Skin epidermis (tissue), 12 donors: Measurements from ENCODE around the gene TBC1D9.
"Not testable (repeated sequence)": the region's sequence is repeated elsewhere in the genome, so short reads cannot be mapped to it uniquely, and the experiment has no call there.

Experiments used
- H3K27ac ChIP-seq, 21 experiments: fragments of 200-600 bp; sonication (generic) in 11 of 21; one replicate each; pipeline ENCODE4 v1.5.0; 2020; ENCODE audit warnings: mild to moderate bottlenecking in 3 of 21, inconsistent platforms in 2 of 21, moderate library complexity in 2 of 21
- H3K4me3 ChIP-seq, 7 experiments: fragments of 200-600 bp; sonication (generic) in 2 of 7; one replicate each; pipeline ENCODE4 v1.5.0; 2020; ENCODE audit warnings: inconsistent platforms in 2 of 7, mild to moderate bottlenecking in 2 of 7, moderate library complexity in 1 of 7

TBC1D9 gene

DNA sequence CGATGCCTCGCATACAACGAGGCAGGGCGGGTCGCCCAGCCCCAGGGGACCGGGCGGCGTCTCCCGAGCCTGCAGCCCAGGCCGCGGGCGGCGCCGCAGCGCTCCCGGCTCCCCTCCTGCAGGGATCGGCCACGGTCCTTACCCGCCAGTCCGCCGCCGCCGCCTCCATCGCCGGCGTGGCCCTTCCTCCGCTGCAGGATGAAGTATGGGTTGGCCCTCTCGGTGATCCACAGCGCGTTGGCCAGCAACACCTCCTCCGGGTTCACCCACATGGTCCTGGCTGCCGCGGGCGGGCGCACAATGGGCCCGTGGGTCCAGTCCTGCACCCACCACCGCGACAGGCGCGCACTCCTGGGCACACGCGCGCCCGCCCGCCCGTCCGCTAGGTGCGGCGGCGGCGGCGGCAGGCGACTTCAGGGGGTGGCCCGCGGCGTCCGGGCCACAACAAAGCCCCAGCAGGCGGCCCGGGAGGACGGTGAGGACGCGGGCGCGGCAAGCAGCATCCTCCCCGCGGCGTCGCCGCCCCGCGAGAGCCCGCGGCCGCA lies 339 bp downstream of the TBC1D9 start:
- Histone ChIP-seq H3K4me3 (peak overlapping the region; percentile 52 to 86 (median 77)), H3K27ac (peak overlapping the region; percentile 84 to 95 (median 90))

DNA sequence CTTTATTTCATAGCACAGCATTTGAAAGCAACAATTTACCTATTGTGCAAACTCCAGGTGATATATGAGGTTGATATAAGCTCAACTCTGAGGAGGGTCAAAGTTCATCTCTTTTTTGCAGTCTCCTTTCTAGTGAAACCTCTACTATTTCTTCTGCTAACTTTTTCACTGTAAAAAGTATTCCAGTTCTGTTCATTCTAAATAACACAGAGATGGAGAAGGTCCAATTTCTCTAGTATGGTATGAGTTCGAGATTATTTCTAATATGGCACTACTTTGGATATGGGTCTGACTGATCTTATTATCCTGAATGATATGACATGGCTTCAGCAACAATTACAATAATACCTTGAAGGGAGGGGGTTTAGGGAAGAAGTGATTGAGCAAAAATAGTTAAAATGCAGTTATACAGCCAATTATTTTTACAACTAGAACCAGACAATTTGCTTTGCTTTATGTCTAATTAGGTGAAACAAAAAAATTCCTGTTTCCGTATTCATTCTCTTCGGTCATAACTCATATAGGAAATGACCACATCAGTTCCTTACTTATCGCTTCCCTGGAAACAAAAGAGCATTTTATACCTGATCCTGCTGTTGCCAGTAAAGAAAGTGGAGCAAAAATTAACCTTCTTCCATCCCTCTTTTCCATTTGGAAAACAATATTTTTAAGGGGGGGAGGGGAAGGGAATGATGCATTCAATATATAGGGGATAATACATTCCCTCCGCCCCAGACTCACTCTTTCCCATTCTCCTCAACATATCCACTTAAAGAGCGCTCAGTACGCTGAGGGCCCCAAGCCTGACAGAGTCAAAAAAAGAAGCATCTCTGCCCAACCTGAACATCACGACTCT lies 1.0 kb downstream of the TBC1D9 start:
- peak overlapping the region; percentile 52 to 86 (median 77) for H3K4me3 ChIP-seq
- H3K27ac ChIP-seq, result peak overlapping the region; percentile 84 to 95 (median 90)

DNA sequence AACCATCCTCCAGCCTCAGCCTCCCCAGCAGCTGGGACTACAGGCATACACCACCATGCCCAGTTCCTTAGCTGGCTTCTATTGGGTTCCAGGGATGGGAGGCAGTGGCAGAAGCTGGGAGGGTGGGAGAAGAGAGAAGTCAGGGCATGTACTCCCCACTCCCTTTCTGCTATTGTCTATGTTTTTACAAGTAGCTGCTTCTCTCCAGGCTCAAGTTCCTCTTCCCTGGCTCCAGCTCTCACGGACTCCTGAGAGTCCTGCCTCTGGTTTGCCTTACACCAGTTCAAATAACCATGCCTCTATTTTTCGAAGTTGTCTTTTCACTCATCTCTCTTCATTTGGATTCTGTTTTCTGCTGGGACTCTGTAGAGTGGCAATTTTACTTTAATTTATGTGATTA lies 2.9 kb downstream of the TBC1D9 start:
- no peak overlapping the region for H3K4me3 ChIP-seq
- peak overlapping the region in 2 of 21 experiments; percentile 30 to 66 for H3K27ac ChIP-seq

DNA sequence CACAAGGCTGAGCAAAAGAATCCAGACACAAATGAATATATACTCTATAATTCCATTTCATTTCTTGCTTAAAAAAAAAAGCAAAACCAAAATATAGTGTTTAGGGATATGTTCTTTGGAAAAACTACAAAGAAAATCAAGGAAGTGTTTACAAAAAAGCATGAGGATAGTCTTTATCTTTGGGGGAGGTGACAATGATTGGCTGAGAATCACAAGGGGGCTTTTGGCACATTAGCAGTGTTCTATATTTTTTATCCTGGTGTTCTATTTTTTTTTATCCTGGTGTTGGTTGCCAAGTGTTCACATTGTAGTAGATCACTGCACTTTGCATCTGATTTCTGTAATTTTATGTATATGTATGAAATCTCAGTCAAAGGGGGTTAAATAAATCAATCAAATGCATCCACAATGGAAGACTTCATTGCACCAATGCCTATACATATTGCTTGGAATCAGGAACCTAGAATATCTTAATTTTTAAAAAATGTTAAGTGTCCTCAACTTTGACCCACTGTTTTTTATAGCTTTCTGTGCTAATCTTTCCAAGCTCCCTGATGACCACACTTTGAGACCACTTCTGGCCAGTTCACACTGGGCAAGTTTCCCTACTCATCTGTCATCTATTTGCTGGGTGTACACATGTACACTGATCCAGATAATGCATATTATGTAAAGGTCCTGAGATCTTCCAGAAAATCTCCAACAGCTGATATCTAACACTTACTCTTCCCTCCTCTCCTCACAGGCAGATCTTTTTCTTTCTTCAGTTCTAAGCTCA lies 3.7 kb downstream of the TBC1D9 start:
- Histone ChIP-seq H3K27ac (no peak overlapping the region), H3K4me3 (no peak overlapping the region)

DNA sequence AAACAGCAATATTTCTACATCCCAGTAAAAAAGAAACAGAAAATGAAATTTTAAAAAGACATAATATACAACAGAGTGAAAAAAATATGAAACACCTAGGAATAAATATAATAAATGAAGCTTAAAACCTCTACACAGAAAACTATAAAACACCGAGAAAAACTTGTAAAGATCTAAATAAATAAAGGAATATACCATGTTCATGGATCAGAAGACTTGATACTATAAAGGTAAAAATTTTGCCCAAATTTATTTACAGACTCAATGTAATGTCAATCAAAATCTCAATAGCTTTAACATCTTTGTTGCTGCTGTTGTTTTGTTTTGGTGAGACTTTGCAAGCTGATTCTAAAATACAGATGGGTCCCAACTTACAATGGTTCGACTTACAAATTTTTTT lies 5.7 kb downstream of the TBC1D9 start:
- no peak overlapping the region for H3K27ac ChIP-seq
- H3K4me3 ChIP-seq, result no peak overlapping the region

DNA sequence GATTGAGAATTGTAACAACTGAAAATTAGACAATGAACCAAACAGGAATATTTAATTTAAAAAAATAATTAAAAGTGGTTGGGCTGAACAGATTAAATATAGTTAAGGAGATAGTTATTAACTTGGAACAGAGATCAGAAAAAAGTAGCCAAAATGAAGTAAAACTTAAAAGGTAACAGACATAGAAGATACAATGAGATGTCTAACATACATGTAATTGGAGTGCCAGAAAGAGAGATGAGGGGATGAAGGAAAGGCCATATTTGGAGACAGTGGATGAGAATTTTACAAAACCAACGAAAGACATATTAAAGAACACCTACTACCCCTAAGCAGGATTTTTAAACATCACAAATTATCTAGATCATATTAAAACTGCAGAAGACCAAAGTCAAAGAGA lies 8.0 kb downstream of the TBC1D9 start:
- no peak overlapping the region for H3K27ac ChIP-seq
- no peak overlapping the region for H3K4me3 ChIP-seq

DNA sequence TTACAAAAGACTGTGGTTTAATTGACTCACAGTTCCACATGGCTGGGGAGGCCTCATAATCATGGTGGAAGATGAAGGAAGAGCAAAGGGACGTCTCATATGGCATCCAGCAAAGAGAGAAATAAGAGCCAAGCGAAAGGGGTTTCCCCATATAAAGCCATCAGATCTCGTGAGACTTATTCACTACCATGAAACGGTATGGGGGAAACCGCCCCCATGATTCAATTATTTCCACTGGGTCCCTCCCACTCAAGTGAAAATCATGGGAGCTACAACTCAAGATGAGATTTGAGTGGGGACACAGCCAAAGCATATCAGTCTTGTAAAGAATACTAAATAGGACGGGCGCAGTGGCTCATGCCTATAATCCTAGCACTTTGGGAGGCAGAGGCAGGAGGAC lies 9.6 kb downstream of the TBC1D9 start:
- H3K27ac ChIP-seq, H3K4me3 ChIP-seq: not testable (repeated sequence)

DNA sequence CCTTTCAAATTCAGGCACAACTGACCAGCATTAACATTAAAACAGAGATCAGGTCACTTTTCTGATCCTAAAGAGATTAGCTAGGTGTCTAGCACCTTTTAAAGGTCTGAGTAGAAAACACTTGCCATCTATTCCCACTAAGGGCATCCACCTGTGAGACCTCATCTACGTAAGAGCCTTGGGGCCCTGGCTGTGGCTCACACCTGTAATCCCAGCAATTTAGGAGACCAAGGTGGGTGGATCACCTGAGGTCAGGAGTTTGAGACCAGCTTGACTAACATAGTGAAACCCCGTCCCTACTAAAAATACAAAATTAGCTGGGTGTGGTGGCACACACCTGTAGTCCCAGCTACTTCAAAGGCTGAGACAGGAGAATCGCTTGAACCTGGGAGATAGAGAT lies 11.8 kb downstream of the TBC1D9 start:
- H3K27ac ChIP-seq, result peak overlapping the region in 1 of 21 experiments; percentile 38
- H3K4me3 ChIP-seq, result no peak overlapping the region

DNA sequence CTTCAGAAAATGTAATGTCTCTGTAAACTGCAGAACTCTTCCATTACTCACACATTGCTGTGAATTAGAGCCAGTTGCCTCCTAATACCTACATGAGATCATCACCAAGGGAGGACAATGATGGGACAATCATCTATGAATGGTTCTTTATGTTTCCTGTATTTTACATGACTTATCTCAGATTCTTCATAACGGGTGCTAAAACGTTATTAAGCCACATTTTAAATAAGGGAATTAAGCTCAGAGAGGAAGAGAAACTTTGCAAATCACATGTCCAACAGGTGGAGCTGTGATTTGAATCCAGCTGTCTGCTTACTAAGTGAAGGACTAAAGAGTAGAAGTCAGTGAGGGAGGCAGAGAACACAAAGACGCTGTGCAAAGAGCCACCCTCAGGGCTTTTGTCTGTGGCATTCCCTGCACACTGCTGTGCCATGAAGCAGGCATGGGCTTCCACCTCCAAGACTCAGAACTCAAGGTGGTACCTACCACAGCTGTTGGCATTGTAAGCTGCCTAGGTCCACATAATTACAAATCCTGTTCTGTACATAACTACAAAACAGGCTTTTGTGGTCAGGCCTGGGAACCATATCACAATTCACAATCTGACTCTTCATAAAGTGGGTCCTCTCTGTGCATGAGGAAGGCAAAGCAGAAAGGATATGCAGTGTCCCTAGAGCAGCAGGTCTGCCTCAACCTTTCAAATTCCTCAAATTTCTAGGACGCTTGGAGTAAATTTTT lies 12.8 kb downstream of the TBC1D9 start:
- H3K27ac ChIP-seq, result peak overlapping the region in 7 of 21 experiments; percentile 17 to 64 (median 30)

DNA sequence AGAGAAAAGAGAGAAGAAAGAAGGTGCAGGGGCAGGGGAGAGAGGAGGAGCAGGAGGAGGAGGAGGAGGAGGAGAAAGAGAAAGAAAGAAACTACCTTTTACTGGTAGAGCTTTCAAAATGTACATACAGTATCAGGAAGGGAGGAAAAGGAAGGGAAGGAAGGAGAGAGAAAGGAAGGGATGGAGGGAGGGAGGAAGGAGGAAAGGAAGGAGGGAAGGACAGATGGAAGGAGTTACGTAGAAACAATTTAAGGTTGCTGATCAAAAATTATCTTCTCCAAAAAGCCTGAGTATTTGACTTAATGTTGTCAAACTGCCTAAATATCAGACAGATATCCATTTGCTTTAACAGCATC lies 13.4 kb downstream of the TBC1D9 start:
- no peak overlapping the region for H3K4me3 ChIP-seq
- H3K27ac ChIP-seq, result peak overlapping the region in 7 of 21 experiments; percentile 7 to 64 (median 22)

More for the DNA sequence above, 12.8 kb downstream of the TBC1D9 start:
- H3K4me3 ChIP-seq, result no peak overlapping the region

DNA sequence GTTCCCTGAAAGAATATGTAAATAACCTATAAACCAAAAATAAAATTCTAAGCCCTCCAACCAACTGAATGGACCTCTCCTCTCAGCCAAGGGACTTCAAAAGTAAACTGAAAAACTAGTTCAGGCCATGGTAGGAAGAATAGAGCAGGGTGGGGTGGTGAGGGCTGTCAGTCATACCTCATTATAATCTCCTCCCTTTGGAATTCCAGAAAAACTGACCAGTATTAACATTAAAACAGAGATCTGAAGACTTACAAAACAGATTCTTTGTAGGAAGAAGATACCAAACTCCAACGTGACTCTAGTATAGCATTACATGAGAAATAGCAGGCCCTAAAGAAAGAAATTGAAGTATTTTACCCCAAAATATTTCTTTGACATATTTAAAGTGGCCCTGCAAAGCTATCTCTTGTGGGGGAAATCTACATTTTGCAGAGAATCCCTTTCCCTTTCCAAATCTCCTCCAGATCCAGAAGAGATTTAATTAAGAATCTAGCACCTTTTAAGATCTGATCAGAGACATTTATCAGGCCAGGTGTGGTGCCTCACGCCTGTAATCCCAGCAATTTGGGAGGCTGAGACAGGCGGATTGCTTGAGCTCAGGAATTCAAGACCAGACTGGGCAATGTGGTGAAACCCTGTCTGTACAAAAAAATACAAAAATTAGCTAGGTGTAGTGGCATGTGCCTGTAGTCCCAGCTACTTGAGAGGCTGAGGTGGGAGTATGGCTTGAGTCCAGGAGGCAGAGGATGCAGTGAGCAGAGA lies 15.1 kb downstream of the TBC1D9 start:
- Histone ChIP-seq H3K4me3 (no peak overlapping the region), H3K27ac (peak overlapping the region in 1 of 21 experiments; percentile 1)

DNA sequence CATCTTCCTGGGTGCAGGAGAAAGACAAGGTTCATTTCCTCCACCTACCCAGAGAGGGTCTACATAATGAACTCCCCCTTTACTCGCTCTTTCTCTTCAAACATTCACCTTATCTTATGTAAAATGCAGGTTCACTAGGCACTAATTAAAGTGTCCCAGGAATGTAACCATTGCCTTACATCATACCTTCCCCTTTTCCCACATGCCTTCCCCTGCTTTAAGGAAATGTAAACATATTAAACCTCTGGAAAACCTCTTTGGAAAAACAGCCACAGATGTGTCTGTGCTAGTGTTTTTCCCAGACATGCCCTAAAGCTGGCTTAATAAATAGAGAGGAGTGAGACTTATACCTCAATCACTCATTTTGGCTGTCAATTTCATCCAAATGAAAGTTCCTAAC lies 15.8 kb downstream of the TBC1D9 start:
- no peak overlapping the region for H3K4me3 ChIP-seq
- H3K27ac ChIP-seq, result no peak overlapping the region

DNA sequence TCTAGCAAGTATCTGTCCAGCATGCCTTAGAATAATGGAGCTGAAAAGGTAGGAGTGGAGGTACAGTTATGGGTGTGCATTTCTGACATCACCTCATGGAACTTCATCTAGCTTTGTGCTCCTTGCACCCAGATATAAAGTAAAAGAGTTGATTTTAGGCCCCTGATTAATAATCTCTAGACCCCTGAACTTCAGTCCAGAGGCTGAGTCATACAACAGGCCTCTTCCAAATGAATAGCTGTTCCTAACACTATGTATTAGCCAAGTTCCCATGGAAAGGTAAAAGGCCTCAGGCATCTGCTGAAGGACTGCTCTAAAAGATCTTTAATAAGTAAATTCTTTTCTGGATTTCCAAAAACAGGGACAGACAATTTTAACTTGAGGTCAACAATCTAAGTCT lies 16.2 kb downstream of the TBC1D9 start:
- H3K4me3 ChIP-seq, result no peak overlapping the region
- no peak overlapping the region for H3K27ac ChIP-seq

DNA sequence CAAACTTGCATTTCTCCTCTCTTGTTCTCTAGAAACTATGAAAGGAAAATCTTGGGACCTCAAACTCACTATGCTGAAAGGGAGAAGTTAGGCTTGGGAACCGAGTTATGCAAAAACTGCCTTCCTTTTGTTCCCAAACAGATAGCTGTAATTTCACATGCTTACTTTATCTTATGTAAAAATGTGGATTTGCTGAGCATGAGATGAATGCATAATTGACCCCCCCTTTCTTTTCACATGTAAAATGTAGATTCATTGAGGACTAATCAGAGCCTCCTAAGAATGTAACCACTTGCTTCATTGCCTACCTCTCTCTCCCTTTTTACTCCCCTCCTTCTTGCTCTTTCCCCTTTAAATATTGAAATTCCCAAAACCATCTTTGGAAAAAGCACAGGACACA lies 18.0 kb downstream of the TBC1D9 start:
- H3K27ac ChIP-seq, result no peak overlapping the region

DNA sequence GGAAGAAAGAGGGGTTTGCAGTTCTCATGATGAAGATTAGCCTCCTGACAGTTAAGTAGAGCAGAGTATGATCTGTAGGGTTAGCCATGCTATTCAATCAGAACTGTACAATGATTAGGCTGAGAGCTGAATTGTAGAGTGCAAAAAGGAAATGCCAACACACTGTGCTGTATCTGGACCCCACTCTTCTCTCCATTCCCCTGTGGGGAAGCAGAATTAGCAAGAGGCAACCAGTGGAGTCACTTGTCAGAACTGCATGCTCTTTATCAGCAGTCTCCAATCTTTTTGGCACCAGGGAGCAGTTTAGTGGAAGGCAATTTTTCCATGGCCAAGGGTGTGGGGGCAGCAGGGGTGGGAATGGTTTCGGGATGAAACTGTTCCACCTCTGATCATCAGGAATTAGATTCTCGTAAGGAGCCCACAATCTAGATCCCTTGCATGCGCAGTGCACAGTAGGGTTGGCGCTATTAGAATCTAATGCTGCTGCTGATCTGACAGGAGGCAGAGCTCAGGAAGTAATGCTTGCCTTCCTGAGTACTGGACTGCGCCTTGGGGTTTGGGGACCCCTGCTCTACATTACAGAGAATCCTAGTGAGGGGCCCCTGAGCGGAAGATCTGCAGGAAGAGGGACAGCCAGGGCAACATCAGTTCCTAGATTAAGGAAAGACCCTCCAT lies 19.4 kb downstream of the TBC1D9 start:
- H3K27ac ChIP-seq, result no peak overlapping the region

More for the DNA sequence above, 18.0 kb downstream of the TBC1D9 start:
- no peak overlapping the region for H3K4me3 ChIP-seq

DNA sequence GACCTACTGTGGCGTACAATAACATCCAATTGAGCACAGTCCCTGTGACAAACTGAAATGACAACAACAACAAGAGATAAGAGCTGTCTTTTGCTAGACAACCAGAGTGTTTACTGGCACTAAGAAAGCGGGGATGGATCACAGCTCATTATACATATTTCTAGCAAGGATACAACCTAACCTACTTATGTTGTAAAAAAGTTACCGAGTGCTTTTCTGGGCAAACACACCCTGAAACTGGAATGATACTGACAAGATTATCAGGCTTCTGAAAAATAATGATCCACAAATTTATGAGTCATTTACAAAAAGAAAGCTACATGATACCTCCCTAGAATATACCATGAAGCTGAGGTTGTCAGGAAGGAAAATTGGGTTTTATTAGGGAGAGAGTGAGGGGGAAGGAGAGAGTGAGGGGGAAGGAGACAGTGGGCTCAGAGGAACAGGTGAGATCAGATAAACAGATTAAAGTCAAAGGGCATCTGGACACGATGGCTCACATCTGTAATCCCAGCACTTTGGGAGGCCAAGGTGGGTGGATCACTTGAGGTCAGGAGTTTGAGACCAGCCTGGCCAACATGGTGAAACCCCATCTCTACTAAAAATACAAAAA lies 20.3 kb downstream of the TBC1D9 start:
- H3K27ac ChIP-seq, result no peak overlapping the region

More for the DNA sequence above, 19.4 kb downstream of the TBC1D9 start:
- H3K4me3 ChIP-seq, result no peak overlapping the region

DNA sequence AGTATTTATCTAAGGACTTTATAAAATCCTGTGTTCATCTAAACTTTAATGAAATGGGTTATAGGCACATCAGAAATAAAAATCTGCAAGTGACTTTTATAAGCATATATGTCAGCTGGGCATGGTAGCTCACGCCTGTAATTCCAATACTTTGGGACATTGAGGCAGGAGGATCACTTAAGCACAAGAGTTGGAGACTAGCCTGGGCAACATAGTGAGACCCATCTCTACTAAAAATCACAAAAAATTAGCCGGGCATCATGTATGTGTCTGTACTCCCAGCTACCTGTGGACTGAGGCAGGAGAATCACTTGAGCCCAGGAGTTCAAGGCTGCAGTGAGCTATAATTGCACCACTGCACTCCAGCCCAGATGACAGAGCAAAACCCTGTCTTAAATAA lies 20.9 kb downstream of the TBC1D9 start:
- no peak overlapping the region for H3K27ac ChIP-seq
- no peak overlapping the region for H3K4me3 ChIP-seq

More for the DNA sequence above, 20.3 kb downstream of the TBC1D9 start:
- H3K4me3 ChIP-seq, result no peak overlapping the region

DNA sequence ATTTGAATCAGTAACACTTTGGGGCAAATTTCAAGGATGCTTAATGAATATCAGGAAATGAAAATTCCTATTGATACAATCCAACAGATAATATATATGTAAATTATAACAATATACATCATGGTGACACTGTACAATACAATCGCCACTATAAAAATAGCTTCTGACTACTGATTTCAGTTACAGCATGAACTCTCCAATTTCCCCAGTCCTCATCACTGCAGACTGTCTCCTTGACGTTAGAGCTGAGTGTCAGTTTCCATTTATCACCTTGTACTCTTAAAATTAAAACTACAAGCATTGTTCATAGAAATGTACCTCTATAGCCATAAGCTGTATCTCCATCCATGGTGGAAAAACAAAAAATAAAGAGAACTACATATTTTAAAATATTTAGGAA lies 23.4 kb downstream of the TBC1D9 start:
- H3K4me3 ChIP-seq, result no peak overlapping the region
- no peak overlapping the region for H3K27ac ChIP-seq
